ENCODE results near the gene TBATA.

Gene TBATA, protein sequence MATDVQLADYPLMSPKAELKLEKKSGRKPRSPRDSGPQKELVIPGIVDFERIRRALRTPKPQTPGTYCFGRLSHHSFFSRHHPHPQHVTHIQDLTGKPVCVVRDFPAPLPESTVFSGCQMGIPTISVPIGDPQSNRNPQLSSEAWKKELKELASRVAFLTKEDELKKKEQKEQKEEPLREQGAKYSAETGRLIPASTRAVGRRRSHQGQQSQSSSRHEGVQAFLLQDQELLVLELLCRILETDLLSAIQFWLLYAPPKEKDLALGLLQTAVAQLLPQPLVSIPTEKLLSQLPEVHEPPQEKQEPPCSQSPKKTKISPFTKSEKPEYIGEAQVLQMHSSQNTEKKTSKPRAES

DNA sequence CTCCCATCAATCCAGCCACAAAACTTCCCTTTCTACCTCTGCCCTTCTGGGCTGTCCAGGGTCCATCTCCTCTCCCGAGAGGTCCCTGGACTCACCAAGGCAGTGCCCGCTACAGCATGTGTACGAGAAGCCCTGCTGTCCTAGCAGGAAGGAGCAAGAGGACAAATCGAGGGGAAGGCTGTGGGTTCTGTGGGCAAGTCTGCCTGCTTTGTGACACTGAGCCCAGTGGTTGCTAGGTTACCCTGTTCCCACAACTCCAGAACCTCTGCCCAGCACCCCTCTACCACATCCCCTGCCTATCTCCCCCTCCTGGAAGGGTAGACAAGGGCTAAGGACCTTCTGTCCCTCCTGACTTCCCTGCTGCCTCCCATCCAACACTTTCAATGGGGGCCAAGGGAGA lies at the start of gene TBATA:
Gene TBATA (minus strand): TSS at position 188 of the 400 bp plus-strand sequence. CDS start 1,998 bp downstream, outside the sequence.
- no peak for DNase-seq (ENCODE audit: low spot score)

- DNase-seq (ENCODE audit: low spot score), result no peak
These were observed 49.4 kb upstream of the TBATA start for GRCh38 chr10:70834441-70835151.

GRCh38 chr10:70834021-70834420 lies 48.8 kb upstream of the TBATA start:
- DNase-seq (ENCODE audit: low spot score), result no peak

- no peak for DNase-seq (ENCODE audit: low spot score)
These were observed 48.4 kb upstream of the TBATA start for GRCh38 chr10:70833601-70834000.

DNA sequence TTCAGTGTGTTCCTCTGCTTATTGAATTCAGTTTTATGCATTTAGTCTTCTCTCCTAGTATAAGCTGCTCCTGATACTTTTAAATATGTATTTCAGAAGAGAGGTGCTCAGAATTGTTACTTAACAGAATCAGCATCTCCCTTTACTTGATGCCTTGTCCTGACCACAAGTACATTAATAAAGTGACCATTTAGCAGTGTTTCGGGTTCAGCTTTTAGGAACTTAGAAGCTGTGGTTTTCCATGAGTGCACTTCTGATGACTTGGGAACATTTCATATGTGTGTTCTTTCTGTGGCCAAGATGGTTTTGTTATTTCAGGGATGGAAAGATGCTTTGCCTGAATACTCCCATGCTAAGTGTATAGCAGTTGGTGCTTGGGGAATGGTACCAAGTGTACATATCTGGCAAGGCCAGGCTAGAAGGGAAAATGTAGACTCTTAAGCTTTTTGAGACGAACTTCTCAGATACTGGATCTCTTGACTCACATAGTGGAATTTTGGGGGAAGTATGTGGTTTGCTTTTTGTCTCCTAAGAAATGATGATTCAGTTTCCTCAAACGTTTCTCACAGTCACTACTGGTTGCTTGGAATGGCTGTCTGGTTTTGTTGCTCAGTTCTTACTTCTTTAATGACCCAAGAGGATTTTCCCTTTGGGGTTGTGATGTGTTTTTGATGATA lies 47.8 kb upstream of the TBATA start:
- DNase-seq (ENCODE audit: low spot score), result no peak

DNA sequence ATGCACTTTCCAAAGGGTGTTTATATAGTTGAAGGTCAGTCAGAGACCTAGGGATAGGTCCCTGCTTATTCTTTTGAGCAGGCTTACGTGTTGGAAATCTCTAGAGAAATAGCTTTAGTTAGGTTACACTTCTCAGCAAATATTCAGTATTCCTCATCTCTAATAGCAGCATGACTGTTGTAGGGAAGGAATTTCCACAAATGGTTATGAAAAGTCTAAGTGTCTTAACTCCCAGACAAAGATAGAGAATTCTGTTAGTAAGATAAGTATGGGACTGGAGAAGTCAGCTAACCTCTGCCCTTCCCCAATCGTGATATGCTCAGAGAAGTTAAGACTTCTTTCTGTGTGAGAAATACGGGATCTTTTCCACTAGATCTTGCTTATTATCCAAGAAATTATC lies 47.0 kb upstream of the TBATA start:
- DNase-seq (ENCODE audit: low spot score), result no peak

- DNase-seq (ENCODE audit: low spot score), result no peak
These were observed 45.0 kb upstream of the TBATA start for GRCh38 chr10:70830164-70830563.

- DNase-seq (ENCODE audit: low spot score), result no peak
These were observed 44.4 kb upstream of the TBATA start for GRCh38 chr10:70829543-70829942.

GRCh38 chr10:70828923-70829322 lies 43.7 kb upstream of the TBATA start:
- no peak for DNase-seq (ENCODE audit: low spot score)

- no peak for DNase-seq (ENCODE audit: low spot score)
These were observed 42.0 kb upstream of the TBATA start for GRCh38 chr10:70827086-70827757.

DNA sequence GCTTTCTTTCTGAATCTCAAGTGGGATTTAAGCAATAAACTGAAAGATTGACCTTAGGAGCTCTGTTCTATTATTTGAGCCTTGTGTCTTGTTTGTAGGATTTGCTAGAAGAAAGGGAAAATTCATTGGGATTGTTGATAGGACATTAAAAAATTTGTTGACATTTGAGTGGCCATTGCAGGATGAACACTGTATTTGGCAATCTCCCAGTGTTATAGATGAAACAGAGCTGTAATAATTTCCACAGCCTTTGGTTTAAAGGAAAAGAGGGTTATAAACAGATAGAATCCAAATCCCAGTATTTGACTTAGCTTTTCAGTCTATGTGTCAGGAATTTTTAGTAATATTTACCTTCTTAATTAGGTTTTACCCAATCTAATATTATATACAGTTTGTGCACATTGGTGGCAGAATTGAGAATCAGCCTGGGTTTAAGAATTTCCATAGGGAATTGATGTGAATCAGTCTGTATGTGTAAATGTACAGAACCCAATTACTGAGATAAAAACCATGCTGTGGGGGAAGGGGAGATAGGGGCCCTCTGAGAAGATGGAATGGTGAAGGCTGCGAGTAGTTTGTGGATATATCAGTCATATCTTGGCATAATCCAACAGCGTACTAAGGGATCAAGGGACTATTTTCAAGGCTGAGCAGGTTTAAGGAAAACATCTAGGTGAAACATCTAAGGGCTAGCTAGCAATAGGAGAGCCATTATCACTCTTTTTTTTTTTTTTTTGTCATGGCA lies 37.1 kb upstream of the TBATA start:
- DNase-seq (ENCODE audit: low spot score), result no peak

DNA sequence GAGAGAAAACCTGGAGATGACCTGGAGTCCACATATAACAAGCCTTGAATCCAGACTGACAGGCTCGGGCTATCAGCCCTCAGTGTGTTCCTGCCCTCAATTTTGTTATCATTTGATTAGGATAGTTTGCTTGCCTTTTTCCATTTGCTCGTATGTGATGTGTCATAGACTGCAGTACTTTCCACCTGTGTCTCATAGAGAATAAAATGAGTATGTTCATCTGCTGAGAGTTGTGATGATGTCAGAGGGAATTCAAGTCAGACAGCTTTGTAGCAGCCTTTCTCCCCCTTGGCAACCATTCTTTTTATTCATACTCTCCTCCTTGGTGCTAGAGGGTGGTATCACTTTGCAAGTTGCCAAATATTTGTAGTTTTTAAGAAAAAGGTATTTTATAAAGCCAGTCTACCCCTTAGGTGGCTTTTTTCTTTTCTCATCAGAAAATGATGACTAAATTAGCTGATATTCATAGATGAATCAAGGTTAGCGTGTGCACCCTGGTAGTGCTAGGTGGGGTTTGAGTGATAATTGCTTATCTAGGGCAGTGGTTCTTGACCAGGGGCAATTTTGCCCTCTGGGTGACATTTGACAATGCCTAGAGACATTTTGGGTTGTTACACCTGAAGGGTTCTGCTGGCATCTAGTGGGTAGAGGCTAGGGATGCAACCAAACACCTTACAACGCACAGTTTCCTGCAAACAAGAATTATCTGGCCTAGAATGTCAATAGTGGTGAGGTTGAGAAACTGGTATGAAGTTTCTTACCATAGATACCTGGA lies 36.0 kb upstream of the TBATA start:
- DNase-seq (ENCODE audit: low spot score), result no peak

DNA sequence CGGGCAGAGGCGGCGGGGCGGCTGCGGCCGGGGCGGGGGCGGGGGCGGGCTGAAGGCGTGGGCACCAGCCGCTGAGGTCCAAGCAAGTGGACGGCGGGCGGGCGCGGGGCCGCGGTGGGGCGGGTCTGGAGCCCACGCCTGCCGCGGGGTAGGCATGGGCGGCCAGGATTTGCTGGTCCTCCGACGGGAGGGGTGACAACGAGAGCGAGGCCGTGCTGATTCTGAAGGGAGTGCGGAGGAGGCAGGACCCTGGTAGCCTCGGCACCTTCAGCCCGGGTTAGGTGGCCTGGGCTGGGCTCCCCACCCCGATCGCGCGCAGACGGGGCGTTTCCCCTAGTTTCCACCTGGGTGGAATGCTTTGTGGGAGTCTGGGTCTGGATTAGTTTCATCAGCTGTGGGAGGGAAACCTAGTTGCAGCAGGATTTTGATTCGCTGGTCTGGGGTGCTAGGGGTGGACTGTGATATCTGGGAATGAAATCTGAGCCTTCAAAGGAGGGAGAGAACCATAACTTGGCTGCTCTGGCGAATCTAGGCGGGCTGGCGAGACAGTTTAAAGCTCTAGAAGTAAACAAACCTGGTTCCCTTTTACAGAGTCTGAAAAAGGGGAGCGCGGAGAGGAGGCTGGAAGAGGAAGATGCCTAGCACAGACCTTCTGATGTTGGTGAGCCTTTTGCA lies 31.2 kb upstream of the TBATA start:
- peak; percentile 28 for DNase-seq (ENCODE audit: low spot score)

DNA sequence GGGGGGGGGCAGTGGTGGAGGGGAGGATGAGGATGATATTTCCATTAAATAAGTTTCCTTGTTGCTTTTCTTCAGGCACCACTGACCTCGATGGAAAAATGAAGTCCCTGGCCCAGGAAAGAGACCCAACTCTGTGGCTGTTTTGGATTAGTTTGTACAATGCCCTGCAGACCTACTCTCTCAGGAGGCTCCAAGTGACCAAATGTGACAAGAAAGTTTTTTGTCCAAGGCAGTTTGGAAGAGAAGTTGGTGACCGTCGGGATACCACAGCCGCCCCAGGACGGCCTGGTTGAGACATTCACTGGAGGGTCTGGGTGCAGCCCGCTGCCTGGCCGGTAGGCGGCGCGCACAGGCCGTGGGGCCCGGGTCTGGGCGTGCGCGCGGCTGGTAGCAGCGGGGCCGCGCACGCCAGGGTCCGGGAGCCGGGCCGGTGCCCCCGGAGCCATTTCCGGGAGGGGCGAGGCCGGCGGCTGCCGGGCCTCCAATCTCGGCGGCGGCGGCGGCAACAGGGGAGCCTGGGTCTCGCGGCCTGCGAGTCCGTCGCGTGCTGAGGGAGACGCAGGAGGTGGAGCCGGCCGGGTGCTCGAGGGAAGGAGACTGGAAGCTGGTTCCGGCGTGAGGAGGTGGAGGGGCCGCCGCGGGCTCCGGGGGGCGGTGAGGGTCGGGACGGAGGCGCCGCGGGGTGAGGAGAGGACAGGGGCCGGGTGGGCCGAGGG lies 30.5 kb upstream of the TBATA start, which contains the start of gene SGPL1:
Gene SGPL1 (plus strand): TSS at position 445 of the 716 bp plus-strand sequence. CDS start 906 bp downstream, outside the sequence.
- peak; percentile 73 for DNase-seq (ENCODE audit: low spot score)

GRCh38 chr10:70814126-70814525 lies 28.9 kb upstream of the TBATA start:
- no peak for DNase-seq (ENCODE audit: low spot score)

DNA sequence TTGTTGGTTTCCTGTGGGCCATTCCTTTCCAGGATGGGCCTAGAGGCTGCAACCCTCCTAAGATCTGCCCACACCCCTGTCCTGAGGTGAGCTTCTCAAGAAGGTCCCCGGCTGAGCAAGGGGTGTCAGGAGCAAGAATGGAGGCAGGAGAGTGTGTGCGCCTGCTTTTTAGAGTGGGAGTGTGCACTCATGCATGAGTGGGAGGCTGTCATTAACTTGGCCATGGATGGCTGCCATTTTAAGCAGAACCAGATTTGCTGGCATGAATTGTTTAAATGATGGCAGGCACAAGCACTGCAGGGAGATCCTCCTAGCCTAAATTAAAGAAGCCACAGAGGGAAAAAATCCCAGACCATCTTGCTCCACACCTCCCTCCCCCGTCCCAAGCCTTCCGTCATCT lies 27.6 kb upstream of the TBATA start:
- no peak for DNase-seq (ENCODE audit: low spot score)

DNA sequence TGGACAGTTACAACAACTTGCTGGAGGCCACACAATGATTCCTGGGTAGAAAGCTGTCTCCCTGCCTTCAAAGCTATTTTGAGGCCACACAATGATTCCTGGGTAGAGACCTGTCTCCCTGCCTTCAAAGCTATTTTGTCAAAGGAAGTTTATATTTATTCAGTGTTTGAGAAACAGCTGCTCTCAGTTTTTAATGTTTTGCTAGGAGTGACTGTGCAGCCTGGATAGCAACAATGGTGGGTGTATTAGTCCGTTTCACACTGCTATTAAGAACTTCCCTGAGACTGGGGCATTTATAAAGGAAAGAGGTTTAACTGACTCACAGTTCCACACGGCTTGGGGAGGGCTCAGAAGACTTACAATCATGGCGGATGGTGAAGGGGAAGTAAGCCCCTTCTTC lies 26.7 kb upstream of the TBATA start:
- DNase-seq (ENCODE audit: low spot score), result no peak

- DNase-seq (ENCODE audit: low spot score), result no peak
These were observed 25.8 kb upstream of the TBATA start for GRCh38 chr10:70810967-70811366.

GRCh38 chr10:70809726-70810125 lies 24.5 kb upstream of the TBATA start:
- no peak for DNase-seq (ENCODE audit: low spot score)
